Amniotic stem cell (primary cell): ENCODE measurements around the gene MYH9.

ENCODE experiments used
- DNase-seq: peaks from one replicate; lab custom pipeline; 2025; lab: John Stamatoyannopoulos, UW

The MYH9 gene

GRCh38 chr22:36311386-36312085, 76.2 kb downstream of the MYH9 start:
- no peak for DNase-seq

- no peak for DNase-seq
These were observed 78.9 kb downstream of the MYH9 start for GRCh38 chr22:36308880-36309279.

GRCh38 chr22:36306227-36306626, 81.5 kb downstream of the MYH9 start:
- no peak for DNase-seq

GRCh38 chr22:36305813-36306212, 82.0 kb downstream of the MYH9 start:
- DNase-seq = no peak

- DNase-seq = no peak
These were observed 83.3 kb downstream of the MYH9 start for GRCh38 chr22:36304429-36304828.

GRCh38 chr22:36303874-36304273, 83.9 kb downstream of the MYH9 start:
- no peak for DNase-seq

- DNase-seq = no peak
These were observed 84.7 kb downstream of the MYH9 start for GRCh38 chr22:36303115-36303467.

GRCh38 chr22:36302439-36303114, 85.2 kb downstream of the MYH9 start:
- no peak for DNase-seq

GRCh38 chr22:36301851-36302250, 85.9 kb downstream of the MYH9 start:
- DNase-seq = no peak

- no peak for DNase-seq
These were observed 86.4 kb downstream of the MYH9 start for GRCh38 chr22:36301384-36301828.

GRCh38 chr22:36300396-36301212, 87.2 kb downstream of the MYH9 start:
- DNase-seq = no peak

- DNase-seq = no peak
These were observed 87.9 kb downstream of the MYH9 start for GRCh38 chr22:36299911-36300310.

GRCh38 chr22:36299295-36299694, 88.5 kb downstream of the MYH9 start:
- DNase-seq = no peak

- no peak for DNase-seq
These were observed 89.2 kb downstream of the MYH9 start for GRCh38 chr22:36298601-36299000.

- no peak for DNase-seq
These were observed 89.6 kb downstream of the MYH9 start for GRCh38 chr22:36298118-36298517.

- DNase-seq = no peak
These were observed 90.2 kb downstream of the MYH9 start for GRCh38 chr22:36297568-36297967.

GRCh38 chr22:36296690-36297089, 91.1 kb downstream of the MYH9 start:
- DNase-seq = no peak

- no peak for DNase-seq
These were observed 92.5 kb downstream of the MYH9 start for GRCh38 chr22:36295247-36295646.

- no peak for DNase-seq
These were observed 93.0 kb downstream of the MYH9 start for GRCh38 chr22:36294801-36295200.

GRCh38 chr22:36294293-36294620, 93.5 kb downstream of the MYH9 start:
- no peak for DNase-seq

- no peak for DNase-seq
These were observed 94.0 kb downstream of the MYH9 start for GRCh38 chr22:36293606-36294292.

- DNase-seq = no peak
These were observed 94.8 kb downstream of the MYH9 start for GRCh38 chr22:36292823-36293530.
